ENCODE measurements around the gene ANKRD17.

- TF ChIP-seq CTCF (IDR thresholded peaks at IDR 0.05; ENCODE audit: borderline replicate concordance, extremely low read depth, low read length, poor library complexity, severe bottlenecking) (no peak), EZH2 (IDR thresholded peaks at IDR 0.05; ENCODE audit: borderline replicate concordance, low read depth, low read length, severe bottlenecking) (no peak)
Observed at GRCh38 chr4:73139245-73139644, 119.4 kb downstream of the ANKRD17 start.
